Cerebellar cortex (tissue), 1 donor: ENCODE data around the gene ADRA2C.

ENCODE experiments used
- DNase-seq: peaks from one replicate; pipeline ENCODE4 v3.0.0-alpha.2; 2015; ENCODE audit warnings: low spot score

ADRA2C gene

GRCh38 chr4:3760841-3761240 is 5.3 kb upstream of the ADRA2C start:
- DNase-seq: no peak

DNA sequence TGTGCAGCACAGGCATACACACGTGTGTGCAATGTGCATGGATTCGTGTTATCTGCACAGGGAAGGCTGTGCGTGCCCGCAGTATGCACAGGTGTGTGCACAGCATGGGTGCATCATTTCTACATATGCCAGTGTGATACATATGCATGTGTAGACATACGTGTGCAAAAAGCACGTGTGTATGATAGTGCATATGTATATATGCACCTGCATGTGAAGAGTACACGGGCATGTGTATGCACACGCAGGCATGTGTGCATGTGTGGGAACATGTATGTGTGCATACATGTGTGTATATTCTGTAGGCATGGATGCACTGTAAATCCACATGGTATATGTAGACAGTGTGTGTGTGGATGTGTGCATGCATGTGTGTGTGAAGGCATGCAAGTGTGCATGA is 3.9 kb upstream of the ADRA2C start:
- DNase-seq: no peak

DNA sequence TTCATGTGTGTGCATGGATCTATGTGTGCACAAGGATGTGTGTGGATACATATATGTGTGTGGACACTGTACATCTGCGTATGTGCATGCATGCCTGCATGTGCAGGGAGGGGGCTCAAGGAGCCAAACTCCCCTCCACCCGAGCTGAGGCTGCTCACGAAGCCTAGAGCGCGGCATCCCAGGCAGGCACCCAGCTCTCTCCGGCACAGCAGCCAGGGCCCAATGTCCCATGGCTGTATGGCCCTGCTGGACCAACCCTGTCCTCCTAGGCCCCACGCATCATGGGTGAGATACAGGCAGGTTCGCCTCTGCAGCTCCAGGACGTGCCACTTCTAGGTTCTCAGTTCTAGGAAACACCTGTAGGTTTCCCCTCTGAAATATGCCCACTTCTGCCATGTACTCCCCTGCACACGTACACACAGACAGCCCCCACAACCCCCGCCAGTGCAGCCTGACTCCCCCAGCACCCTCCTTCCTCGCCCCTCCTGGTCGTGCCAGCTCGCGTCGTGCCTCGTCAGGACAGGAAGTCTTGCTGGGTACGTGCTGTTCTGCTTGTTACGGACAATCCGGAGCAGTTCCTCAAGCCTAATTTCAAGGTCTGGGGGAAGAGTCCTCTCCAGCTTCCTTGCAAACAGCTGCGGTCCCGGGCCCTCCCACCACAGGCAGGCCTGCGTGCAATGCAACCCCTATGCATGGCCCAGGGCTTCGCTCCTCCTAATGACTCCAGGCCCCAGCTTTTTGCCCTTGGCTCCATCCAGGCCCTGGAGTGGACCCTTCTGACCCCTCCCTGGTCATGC is 3.2 kb upstream of the ADRA2C start:
- no peak for DNase-seq

DNA sequence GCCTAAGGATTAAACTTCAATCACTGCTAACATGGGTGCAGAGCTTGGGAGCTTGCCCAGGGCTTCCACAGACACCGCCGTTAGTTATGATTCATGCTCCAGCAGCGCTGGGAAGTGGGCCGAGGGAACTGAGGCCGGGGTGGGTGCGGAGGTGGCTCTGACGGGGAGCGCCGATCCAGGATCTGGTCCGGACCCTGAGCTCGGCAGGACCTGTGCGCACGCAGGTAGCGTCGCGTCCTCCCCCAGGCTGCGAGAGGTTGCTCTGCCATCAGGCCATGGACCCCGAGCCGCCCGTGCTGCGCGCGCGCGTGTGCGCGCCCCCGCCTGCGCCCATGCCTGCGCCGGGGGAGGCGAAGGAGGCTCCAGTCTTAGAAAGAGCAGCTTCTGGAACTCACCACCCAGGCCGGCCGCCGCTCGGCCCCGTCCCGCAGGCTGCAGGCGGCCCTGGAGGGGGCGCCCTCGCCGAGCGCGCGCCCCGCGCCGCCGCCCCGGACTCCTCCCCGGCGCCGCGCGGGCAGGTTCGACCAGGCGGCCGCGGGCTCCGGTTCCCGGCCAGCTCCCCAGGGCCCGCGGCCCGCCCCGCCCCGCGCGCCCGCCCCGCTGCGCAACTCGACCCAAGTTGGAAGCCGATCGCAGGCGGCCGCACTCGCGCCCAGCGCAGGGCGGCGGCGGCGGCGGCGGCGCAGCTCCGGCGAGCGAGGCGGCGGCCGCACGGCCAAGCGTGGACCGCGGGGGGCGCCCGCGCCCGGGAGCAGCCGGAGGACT is 732 bp upstream of the ADRA2C start:
- DNase-seq: peak; percentile 26

GRCh38 chr4:3766785-3767569 is 792 bp downstream of the ADRA2C start:
- no peak for DNase-seq

- DNase-seq: no peak
Observed at GRCh38 chr4:3767570-3768288, 1.5 kb downstream of the ADRA2C start.

DNA sequence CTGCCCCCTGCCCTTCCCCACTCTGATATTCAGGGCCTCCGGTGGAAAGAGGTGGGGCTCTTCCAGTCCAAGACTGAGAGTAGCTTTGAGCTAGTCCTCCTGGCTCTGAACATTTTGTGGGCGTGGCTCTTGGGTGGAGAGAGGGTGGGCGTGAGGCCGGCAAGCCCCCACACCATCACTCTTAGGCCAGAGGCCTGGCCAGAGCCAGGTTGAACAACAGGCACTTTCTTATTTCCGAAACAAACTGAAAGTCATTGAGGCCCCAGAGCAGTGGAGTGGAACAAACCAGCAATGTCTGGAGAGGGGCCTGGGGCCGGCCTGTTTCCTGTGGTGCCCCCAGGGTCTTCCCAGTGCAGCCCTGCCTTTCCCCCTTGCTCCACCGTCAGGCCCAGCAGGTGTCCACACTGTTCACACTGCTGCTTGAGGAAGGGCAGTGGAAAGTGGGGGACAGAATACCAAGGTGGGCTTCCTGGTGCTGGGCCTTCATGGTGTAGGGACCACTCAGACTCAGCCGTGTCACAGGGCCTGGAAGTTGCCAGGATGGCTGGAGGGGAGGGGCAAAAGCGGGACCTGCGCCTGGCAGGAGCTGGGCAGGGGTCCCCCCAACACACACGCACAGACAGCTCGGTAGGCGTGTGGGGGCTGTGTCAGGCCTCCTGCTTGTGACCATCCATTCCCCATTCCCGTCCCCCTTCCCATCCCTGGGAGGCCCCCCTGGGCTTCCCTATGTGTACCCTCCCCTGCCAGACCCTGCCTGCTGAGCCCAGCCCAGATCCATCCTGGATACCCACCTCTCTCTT is 2.9 kb downstream of the ADRA2C start:
- no peak for DNase-seq

- DNase-seq: no peak
Observed at GRCh38 chr4:3769642-3770184, 3.5 kb downstream of the ADRA2C start.

DNA sequence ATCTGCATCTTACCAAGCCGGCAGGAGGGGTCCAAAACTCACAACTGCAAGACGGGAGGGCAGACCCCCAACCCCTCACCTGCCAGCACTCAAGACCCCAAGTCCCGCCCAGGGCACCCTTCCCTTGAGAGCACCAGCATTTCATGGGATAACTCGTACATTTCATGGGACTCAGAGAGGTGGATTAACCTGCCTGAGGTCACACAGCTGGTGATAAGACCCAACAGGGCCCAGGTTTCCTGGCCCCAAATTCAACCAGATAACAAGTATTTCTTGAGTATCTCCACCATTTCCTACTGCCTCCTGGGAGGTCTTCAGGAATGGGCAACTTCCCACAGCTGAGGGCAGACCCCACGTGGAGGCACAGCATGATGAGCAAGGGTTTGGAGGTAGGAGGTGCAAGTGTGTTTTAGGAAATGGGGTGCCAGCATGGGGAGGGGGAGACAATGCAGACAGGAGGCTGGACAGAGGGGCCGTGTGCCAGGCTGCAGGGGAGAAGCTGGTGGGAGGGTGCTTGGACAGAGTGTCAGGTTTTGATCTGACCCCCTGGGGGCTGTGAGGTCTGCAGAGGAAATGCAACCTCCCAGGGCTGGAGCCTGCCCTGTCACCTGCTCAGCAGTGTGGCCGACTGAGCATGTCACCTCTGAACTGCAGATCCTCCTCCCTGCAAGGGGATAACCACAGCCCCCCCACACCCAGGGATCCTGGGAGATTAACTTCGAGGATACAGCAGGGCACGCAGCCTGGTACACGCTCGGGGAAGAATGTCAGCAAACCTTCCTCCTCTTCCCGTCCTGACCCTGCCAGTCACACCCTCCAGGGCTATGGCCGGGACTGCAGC is 4.4 kb downstream of the ADRA2C start:
- no peak for DNase-seq

- no peak for DNase-seq
Observed at GRCh38 chr4:3771164-3771809, 5.1 kb downstream of the ADRA2C start.

GRCh38 chr4:3771939-3772495 is 5.8 kb downstream of the ADRA2C start:
- DNase-seq: no peak

- no peak for DNase-seq
Observed at GRCh38 chr4:3772632-3773031, 6.4 kb downstream of the ADRA2C start.

- peak; percentile 55 for DNase-seq
Observed at GRCh38 chr4:3773552-3774001, 7.4 kb downstream of the ADRA2C start.

DNA sequence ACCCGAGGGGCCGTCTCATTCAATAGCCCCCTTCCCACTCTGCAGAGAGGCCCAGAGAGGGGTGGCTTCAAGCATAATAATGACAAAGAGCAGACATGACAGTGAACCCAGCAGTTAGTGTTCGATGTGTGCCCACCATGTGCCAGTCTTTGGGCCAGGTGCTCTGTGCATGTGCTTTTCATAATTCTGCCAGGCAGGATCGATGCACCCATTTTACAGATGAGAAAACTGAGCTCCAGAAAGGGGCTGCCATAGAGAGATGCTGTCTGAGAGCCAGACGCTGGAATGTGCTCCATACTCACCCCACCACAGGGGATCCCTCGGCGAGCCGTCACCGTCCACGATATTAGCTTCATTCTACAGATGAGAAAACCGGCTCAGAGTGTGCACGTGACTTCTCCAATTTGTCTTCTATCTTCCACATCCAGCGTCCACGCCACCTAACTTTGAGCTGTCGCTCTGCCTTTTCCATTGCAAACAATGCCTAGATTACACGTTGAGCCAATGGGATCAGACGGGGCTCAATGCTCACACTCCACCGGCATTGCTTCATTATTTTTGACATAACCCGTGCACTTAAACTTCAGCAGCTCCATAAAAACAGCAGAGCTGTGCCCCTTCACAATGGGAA is 8.2 kb downstream of the ADRA2C start:
- DNase-seq: no peak

- no peak for DNase-seq
Observed at GRCh38 chr4:3775005-3775404, 8.8 kb downstream of the ADRA2C start.

- no peak for DNase-seq
Observed at GRCh38 chr4:3775576-3775975, 9.4 kb downstream of the ADRA2C start.

GRCh38 chr4:3776166-3777032 is 10.2 kb downstream of the ADRA2C start:
- no peak for DNase-seq

DNA sequence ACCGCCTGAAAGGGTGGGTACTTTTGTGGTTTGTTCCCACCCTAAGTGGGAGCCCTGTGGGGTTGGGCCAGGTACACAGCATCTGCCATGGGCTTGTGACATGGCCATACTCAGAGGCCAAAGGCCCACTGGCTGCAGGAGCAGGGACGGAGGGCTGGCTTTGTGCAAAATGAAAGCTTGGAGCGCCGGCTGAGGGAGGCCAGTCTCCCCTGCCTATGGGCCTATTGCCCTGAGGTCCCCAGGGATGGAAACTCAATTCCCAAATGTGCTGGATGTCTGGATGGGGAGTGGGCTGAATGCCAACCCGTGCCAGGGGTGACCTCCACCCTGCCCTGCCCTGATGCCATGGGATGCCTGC is 10.8 kb downstream of the ADRA2C start:
- no peak for DNase-seq
